GM19099 (cell line): ENCODE data around the gene IL36RN.

Source experiments
- POLR2A ChIP-seq: IDR thresholded peaks from 3 replicates; pipeline ENCODE4 v1.6.1; 2011; ENCODE audit warnings: low read depth; ENCODE audit not compliant: insufficient read length; ENCODE audit errors: extremely low read depth

IL36RN gene

DNA sequence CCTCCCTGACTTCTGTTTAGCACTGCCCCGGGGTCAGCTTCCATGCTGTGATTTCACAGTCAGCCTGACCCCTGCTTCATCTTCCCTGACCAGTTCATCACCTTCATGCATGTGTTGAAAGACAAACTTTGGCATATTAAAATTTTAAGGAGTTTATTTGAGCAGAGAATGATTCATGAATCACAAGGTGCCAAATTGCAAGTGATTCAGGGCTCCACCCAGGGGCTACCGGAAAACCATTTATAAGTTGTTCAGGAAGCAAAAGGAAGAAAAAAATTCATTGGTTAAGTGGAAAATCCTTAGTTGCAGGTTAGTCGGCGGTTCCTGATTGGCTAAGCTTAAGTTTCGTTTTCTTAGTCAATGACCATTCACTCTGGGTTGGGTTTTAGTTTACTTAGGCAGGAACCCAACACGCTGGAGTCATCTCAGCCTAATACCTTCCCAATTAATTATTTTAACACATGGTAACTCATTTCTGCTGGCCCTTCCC lies 19.4 kb downstream of the IL36RN start:
- no peak for TF ChIP-seq POLR2A

DNA sequence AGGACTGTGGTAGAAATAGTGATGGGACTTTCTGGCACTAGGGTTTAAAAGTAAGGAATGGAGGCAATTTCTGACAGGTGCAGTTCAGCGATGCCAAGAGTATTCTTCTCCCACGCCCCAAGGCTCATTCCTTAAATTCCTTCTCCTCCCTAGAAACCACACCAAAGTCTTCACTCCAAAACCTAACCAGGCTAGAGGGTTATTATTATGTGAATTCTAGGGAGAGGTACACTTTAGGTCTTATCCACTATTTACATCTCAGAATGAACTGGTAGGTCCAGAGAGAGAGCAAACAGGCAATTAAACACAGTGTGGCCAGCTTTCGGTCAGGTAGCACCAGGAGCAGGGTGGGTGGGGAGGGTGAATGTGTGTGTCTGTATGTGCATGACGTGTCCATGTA lies 20.1 kb downstream of the IL36RN start:
- no peak for TF ChIP-seq POLR2A

DNA sequence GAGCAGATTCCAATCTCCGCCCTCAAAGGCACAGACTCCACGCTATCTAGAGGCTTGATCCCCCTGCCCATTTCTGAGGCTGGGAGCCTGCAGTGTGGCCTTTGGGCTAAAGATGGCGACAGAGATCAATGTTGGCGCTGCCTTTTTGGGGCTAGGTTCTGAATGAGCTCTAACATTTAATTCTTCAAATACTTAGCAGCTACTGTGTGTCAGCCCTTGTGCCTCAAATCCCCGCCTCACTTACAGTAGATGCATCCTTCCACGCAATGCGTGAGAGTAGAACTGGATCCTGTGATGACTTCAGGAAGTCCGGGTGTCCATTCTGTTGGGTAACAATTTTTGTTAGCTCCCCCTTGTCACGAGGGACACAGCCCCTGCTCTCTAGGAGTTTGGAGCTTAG lies 21.1 kb downstream of the IL36RN start:
- TF ChIP-seq POLR2A: no peak

DNA sequence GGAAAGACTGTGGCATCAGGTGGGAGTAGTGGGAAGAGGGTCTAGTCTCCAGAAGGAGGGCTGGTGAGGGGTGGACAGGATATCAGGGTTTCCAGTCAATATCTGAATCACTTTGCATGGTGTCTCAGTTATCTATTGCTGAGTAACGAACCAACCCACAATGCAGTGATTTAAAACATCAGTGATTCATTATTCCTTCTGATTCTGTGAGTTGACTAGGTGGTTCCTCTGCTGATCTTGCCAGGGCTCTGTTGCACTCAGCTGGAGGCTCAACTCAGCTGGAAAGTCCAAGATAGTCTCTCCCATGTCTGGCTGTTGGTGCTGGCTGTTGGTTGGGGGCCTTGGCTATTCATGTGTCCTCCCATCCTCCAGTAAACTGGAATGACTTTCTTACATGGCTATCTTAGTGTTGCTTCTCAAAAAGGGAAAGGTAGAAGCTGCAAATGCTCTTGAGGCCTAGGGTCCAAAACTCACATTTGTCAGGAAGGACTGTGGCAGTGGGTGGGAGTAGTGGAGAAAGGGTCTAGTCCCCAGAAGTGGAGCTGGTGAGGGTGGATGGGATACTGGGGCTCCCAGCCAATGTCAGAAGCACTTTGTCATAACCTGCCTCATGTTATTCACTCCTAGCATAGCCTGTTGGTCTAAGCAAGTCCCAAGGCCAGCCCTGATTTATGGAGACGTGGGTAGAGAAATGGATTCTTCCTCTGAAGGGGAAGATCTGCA lies 22.7 kb downstream of the IL36RN start:
- TF ChIP-seq POLR2A: no peak

DNA sequence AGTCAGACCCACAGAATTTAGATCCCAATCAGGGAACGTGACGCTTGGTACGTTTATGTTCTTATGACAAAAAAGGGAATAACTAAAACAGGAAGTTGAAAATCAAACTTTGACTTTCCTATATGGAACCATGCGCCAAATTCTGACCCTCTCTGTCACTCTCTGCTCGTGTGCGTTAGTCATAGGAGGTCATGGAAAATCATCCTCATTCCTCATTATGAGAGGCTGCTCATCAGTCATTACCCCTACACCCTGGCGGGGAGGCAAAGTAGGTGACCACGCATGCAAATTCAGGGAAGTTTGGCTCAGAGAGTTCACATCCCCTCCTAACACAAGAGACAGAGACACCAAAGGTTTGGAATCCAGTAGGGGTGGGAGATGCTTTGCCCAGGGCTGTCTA lies 24.3 kb downstream of the IL36RN start:
- no peak for TF ChIP-seq POLR2A

DNA sequence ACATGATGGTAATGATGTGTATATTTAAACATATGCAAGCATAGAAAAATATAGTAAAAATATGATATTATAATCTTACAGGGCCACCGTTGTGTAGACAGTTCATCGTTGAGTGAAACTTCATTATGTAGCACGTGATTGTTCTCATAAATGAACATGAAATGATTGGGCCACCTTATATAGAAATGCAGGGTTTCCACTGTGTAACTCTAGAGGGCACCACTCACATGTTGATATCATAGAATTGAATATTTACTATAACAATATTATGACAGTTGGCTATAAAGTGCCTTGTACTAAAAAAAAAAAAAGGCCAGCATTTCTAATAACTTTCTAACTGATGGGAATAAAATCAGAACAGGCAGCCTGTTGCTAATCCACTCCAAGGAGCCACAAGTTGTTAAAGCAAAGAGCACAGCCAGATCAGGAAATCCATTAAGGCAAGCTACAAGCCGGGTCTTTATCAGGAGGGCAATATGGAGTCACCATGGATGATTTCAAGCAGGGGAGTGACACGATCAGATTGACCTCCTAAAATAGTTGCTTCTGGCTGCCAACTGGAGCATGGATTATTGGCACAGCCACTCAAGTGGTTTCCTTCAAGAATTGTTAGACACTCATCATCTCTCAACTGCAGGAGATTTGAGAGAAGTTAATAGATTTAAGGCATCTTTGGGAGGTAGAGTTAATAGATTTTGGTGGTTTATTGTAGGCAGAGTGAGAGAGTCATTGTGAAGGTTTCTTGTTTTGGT lies 25.4 kb downstream of the IL36RN start:
- TF ChIP-seq POLR2A: no peak

DNA sequence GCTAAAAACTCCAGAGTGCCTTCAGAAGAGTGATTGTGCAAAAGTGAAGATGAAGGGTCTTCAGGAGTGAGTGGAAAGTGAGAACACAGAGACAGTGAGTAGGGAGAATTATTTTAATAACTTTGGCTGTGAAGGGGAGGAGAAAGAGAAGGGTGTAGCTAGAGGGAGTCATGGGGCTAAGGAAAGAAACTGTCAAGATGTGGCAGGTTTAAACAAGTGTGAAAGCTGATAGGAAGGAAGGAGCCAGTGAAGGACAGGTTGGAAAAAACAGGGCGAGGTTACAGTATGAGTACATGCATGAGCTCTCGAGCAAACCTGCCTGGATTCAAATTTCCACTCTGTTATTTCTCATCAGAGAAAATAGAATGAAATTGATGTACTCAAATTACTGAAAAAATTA lies 26.5 kb downstream of the IL36RN start:
- TF ChIP-seq POLR2A: no peak

DNA sequence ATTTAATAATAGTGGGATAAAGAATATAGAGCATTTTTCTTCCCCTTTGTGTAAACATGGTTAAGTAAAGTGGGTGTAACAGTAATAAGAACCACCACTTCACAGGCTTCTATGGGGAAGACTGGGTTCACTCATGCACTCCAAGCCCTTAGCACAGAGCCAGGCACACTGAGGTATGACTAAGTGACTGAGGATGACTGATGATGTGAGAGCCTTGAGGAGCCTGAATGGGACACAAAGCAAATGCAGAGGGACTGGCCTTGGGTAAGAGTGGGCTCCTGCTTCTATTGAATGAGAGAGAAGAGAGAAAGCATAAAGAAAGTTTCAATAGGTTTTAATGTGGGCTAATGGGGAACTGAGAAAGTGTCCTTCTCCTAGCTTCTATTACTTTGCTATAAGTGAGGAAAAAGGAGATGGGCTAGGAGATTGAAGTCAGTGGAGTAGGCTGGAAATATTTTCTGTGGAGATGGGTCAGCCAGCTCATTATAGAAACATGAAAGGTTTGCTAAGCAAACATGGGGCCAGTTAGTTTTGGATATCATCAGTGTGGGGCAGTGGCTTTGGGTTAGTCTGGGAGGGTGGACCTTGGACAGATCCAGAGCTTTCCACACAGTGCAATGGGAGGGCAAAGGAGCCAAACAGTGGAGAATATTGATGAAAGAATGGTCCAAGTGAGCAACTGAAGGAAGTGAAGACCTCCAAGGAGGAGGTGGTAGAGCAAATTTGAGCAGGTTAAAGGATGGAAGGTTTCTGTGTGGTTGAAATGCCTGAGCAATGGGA lies 29.4 kb downstream of the IL36RN start:
- no peak for TF ChIP-seq POLR2A

DNA sequence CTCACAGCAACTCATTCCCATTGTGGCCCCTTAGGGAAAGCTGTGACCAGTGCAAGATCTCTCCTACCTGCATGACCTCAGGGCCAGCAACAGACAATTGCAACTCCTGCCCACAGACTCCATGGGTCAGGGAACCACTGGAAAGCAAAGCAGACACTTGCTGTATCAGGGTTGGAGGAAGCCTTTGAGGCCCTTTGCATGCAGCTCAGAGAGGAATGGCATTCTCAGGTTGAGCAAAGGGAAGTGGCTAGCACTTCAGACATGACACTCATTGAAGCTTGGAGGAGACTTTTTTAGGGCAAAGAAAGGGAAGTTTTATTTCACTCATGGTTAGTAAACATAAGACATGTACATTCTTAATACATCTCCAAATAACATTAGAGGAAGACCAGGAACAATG lies 30.9 kb downstream of the IL36RN start:
- no peak for TF ChIP-seq POLR2A

DNA sequence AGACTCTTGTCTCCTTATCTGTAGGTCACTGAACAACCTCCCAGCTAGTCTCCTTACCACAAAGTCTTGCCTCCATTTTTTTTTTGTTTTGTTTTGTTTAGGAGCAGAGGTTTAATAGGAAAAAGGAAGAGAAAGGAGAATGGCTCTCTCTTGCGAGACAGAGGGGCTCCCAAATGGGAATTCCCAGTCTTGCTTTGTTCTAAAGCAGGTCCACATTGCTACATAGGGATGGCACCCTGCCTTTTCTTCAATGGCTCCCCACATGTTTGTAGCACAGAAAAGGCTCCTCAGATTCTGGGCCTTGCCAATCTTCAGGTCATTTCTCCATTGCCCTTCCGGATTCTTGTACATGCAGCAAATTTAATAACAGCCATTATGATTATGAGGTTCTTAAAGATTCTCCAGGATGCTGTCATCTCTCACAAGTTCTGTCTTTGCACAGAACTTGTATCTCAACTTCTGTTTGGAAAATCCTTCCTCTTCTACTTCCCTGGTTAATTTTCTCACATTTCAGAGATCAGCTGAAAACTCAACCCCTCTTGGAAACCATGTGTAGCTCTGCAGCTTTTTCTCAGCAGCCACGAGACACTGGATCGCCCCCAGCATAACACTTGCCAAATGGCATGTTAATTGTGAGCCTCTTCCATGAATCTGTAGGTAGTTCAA lies 32.4 kb downstream of the IL36RN start:
- no peak for TF ChIP-seq POLR2A

DNA sequence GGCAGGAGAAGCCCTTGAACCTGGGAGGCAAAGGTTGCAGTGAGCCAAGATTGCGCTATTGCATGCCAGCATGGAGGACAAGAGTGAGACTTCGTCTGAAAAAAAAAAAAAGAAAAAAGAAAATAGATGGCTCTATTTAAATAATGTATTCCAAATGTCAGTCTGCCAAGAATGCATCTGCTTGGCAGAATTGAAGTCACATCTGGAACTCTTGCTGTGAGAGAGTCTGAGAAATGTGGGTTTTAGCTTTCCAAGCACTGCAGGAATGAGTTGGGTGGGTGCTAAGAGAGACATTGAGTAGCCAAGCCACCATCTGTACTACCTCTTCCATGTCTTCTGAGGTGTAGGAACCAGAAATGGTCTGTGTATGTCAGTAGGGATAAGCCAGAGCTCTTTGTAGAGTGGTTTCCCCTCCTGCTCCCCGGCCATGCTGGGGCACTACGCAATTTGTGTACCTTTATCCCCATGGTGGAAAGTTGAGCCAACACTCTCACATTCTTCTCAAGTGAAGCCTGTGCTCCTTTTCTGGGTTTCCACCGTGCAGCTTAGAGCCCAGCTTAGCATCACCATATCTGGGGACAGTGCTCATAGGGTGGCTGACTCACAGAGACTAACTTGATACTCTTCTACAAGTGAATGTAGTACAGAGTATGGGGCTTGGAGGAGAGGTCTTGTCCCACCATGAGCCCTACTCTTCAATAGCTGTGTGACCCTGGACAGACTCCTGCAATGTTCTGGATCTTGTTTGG lies 34.0 kb downstream of the IL36RN start:
- TF ChIP-seq POLR2A: no peak

DNA sequence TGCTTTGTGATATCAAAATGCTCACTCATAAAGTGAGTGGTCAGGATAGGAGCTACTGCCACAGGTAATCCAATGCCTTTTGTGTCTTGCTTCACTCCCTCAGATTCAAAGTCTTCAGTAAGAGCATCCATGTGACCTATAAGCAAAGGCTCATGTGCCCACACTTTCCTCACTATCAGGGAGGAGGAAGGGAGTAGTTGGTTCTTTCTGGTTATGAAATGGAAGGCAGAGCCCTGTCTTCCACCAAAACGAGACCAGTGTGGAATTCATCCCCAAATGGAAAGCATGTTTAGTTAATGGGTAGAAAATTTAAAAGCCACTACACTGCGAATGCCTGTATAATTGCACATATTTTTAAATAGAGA lies 34.6 kb downstream of the IL36RN start:
- TF ChIP-seq POLR2A: no peak

DNA sequence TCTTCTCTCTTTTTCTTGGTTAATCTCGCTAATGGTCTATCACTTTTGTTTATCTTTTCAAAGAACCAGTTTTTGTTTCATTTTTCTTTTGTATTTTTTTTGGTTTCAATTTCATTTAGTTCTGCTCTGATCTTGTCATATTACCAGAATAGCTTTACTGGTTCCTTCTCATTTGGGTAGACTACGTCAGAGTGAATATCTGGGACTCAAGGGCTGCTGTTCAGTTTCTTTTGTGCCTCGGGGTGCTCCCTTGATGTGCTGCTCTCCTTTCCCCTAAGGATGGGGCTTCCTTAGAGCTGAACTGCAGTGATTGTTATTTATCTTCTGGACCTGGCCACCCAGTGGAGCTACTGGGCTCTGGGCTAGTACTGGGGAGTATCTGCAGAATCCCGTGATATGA lies 39.0 kb downstream of the IL36RN start:
- no peak for TF ChIP-seq POLR2A

DNA sequence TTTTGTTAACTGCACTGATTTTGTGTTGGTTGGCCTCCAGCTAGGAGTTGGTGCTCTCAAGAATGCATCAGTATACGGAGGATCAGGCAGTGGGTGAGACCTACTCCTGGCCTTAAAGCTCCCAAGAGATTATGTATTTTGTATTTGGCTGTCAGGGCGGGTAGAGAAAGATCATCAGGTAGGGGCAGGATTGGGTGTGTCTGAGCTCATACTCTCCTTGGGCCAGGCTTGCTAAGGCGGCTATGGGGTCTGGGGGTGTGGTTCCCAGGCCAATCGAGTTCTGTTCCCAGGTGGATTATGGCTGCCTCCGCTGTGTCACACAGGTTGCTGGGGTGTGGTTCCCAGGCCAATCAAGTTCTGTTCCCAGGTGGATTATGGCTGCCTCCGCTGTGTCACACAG lies 39.5 kb downstream of the IL36RN start:
- no peak for TF ChIP-seq POLR2A

DNA sequence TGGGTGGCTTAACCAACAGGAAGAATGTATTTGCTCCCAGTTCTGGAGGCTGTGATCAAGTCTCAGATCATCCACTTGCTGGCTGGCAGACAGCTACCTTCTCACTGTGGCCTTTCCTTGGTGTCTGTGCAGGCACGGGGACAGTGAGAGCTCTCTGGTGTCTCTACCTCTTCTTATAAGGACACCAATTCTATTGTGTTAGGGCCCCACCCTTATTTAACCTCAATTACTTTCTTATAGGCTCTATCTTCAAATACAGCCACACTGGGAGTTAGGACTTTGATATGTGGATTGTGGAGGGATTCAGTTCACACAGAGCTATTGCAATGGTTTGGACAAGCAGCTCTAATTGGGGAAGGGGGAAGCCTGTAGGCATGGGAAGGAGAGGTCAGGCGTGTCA lies 43.1 kb downstream of the IL36RN start:
- TF ChIP-seq POLR2A: no peak

DNA sequence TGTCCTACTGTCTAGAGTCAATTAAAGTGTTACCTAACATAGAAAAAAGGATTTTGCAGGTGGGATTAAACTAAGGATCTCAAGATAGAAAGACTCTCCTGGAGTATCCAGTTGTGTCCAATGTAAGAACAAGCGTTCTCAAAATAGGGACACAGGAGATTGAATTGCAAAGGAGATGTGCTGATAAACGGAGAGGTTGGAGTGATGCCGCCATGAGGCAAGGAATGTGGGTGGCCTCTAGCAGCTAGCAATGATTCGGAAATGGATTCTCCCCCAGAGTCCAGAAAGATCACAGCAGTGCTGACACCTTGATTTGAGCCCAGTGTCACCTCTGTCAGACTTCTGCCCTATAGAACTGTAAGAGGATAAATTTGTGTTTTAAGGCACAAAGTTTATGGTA lies 44.3 kb downstream of the IL36RN start:
- TF ChIP-seq POLR2A: no peak
